ENCODE results near the gene SMIM14.

- TF ChIP-seq, protein P1, sequence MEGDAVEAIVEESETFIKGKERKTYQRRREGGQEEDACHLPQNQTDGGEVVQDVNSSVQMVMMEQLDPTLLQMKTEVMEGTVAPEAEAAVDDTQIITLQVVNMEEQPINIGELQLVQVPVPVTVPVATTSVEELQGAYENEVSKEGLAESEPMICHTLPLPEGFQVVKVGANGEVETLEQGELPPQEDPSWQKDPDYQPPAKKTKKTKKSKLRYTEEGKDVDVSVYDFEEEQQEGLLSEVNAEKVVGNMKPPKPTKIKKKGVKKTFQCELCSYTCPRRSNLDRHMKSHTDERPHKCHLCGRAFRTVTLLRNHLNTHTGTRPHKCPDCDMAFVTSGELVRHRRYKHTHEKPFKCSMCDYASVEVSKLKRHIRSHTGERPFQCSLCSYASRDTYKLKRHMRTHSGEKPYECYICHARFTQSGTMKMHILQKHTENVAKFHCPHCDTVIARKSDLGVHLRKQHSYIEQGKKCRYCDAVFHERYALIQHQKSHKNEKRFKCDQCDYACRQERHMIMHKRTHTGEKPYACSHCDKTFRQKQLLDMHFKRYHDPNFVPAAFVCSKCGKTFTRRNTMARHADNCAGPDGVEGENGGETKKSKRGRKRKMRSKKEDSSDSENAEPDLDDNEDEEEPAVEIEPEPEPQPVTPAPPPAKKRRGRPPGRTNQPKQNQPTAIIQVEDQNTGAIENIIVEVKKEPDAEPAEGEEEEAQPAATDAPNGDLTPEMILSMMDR (IDR thresholded peaks at IDR 0.05) = no peak
- TF ChIP-seq POLR2AphosphoS5 (IDR thresholded peaks at IDR 0.05; ENCODE audit: low read depth, low read length) = no peak
Measured at GRCh38 chr4:39660757-39661156, 22.1 kb upstream of the SMIM14 start.
